Subcutaneous adipose tissue (tissue), 4 donors: ENCODE data around the gene ETNK1. TPM values are rescaled to one million over a fixed set of nuclear protein-coding genes. Genes with fewer than 3 reads are reported as not detected.

Source experiments
- total RNA-seq, 4 donors: library from RNA; depleted of rRNA; stranded (reverse); fragments of >200 nt; gene quantifications; one replicate each; pipeline ENCODE4 v1.1.0, GENCODE V29; 2016
- TF ChIP-seq, protein P1 (sequence below): fragments of 450-650 bp; IDR thresholded peaks from one replicate; pipeline ENCODE4 v1.5.1; 2016; ENCODE audit warnings: low read depth, mild to moderate bottlenecking, control low read depth, antibody characterized with exemption, moderate library complexity

The ETNK1 gene
- total RNA-seq, 4 donors from 2014 or later = 31.6 to 80.6 (median 38.6) TPM

- TF ChIP-seq, protein P1, sequence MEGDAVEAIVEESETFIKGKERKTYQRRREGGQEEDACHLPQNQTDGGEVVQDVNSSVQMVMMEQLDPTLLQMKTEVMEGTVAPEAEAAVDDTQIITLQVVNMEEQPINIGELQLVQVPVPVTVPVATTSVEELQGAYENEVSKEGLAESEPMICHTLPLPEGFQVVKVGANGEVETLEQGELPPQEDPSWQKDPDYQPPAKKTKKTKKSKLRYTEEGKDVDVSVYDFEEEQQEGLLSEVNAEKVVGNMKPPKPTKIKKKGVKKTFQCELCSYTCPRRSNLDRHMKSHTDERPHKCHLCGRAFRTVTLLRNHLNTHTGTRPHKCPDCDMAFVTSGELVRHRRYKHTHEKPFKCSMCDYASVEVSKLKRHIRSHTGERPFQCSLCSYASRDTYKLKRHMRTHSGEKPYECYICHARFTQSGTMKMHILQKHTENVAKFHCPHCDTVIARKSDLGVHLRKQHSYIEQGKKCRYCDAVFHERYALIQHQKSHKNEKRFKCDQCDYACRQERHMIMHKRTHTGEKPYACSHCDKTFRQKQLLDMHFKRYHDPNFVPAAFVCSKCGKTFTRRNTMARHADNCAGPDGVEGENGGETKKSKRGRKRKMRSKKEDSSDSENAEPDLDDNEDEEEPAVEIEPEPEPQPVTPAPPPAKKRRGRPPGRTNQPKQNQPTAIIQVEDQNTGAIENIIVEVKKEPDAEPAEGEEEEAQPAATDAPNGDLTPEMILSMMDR = no peak
These were observed 62.5 kb downstream of the ETNK1 start for GRCh38 chr12:22687361-22688076.

GRCh38 chr12:22689876-22690275, 64.9 kb downstream of the ETNK1 start:
- TF ChIP-seq, protein P1 = no peak

GRCh38 chr12:22691319-22691718, 66.3 kb downstream of the ETNK1 start:
- TF ChIP-seq, protein P1 = no peak

DNA sequence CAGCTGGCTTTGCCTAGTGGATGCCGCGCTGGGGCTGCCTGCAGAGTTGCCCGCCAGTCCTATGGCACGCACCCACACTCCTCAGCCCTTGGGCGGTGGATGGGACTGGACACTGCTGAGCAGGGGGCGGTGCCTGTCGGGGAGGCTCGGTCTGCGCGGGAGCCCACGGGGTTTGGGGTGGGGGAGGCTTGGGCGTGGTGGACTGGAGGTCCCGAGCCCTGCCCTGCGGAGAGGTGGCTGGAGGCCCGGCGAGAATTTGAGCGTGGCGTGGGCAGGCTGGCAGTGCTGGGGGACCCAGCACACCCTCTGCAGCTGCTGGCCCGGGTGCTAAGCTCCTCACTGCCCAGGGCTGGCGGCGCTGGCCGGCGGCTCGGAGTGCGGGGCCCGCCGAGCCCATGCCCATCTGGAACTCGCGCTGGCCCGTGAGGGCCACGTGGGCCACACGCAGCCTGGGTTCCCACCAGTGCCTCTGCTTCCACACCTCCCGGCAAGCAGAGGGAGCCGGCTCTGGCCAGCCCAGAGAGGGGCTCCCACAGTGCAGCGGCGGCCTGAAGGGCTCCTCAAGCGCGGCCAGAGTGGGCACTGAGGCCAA, 68.1 kb downstream of the ETNK1 start:
- TF ChIP-seq, protein P1 = no peak

- TF ChIP-seq, protein P1 = no peak
These were observed 73.6 kb downstream of the ETNK1 start for GRCh38 chr12:22698576-22698975.

DNA sequence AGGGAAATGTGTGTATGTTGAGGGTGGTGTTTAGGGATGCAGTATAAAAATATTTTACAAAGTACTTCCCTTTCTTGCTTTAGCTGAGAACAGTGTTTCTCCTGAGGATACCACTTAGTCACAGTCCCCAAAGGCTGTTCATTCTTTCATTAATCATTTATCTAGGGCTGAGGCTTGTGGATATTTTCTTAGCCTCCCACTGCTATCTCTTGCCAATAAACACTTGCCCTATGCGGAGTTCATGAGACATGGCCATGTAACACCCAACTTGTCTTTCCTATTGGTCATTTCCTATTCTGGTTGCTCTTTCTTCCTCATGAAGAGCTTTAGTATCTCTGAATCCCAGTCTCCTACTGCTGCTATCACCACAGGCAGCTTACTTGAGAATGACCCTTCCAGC, 75.1 kb downstream of the ETNK1 start:
- TF ChIP-seq, protein P1 = no peak

DNA sequence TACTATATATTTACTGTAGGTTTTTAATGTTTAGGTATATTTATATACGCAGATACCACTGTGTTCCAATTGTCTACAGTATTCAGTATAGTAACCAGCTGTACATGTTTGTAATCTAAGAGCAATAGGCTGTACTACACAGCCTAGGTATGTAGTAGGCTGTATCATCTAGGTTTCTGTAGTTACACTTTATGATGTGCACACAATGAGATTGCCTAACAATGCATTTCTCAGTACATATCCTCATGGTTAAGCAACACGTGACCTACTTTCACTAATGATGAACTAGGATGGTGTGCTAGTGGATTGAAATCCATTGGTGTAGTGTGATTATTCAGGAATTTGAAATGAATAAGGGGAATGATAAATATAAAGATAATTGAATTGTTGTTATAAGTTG, 77.7 kb downstream of the ETNK1 start:
- TF ChIP-seq, protein P1 = no peak
